Gastroesophageal sphincter (tissue), 4 donors: ENCODE results near the gene PLPP7. TPM values are rescaled to one million over a fixed set of nuclear protein-coding genes. Genes with fewer than 3 reads are reported as not detected.
"Not testable (repeated sequence)": the region's sequence is repeated elsewhere in the genome, so short reads cannot be mapped to it uniquely, and the experiment has no call there.

ENCODE experiments used
- ATAC-seq: fragments of 150-250 bp; one replicate; pipeline ENCODE4 v1.9.1; 2016; ENCODE audit warnings: mild to moderate bottlenecking, moderate library complexity
- H3K27ac ChIP-seq, 4 donors: fragments of 200-600 bp; sonication (generic) in 3 of 4; 1 replicate in 3 of 4; 2 replicates in 1 of 4; pipeline ENCODE4 v1.5.1; 2016 to 2019
- H3K27me3 ChIP-seq: fragments of 200-600 bp; sonication (generic); one replicate; pipeline ENCODE4 v1.5.1; 2019
- H3K36me3 ChIP-seq, 2 donors: fragments of 200-600 bp; sonication (generic); one replicate each; pipeline ENCODE4 v1.5.1; 2019; ENCODE audit warnings: control low read depth in 1 of 2
- H3K4me1 ChIP-seq, 3 donors: fragments of 200-600 bp; sonication (generic); 1 replicate in 2 of 3; 2 replicates in 1 of 3; pipeline ENCODE4 v1.5.1; 2016 to 2019; ENCODE audit warnings: control low read depth in 2 of 3
- H3K4me3 ChIP-seq, 2 donors: fragments of 200-600 bp; sonication (generic); one replicate each; pipeline ENCODE4 v1.5.1; 2019; ENCODE audit warnings: mild to moderate bottlenecking in 1 of 2, moderate library complexity in 1 of 2
- H3K9me3 ChIP-seq, 3 donors: fragments of 200-600 bp; sonication (generic); one replicate each; pipeline ENCODE4 v1.5.1; 2017 to 2019; ENCODE audit warnings: control low read depth in 2 of 3
- EP300 ChIP-seq: sonication (generic); formaldehyde crosslinking; IDR thresholded peaks from one replicate; pipeline ENCODE4 v1.6.1; 2017; ENCODE audit warnings: antibody characterized with exemption, mild to moderate bottlenecking
- POLR2A ChIP-seq, 2 donors: fragments of 450-650 bp; IDR thresholded peaks; one replicate each; pipeline ENCODE4 v1.6.1; 2017; ENCODE audit warnings: antibody characterized with exemption in 2 of 2, mild to moderate bottlenecking in 2 of 2, moderate library complexity in 1 of 2
- POLR2AphosphoS5 ChIP-seq: sonication (generic); formaldehyde crosslinking; IDR thresholded peaks from one replicate; pipeline ENCODE4 v1.6.1; 2017; ENCODE audit warnings: antibody characterized with exemption
- WGBS, 2 donors: methylation state at CpG; one replicate each; pipeline ENCODE4 v1.1.5; 2018; ENCODE audit warnings: low coverage in 1 of 2; 5-methylcytosine and 5-hydroxymethylcytosine counted together
- total RNA-seq, 4 donors: library from RNA; depleted of rRNA; stranded (reverse); fragments of >200 nt; gene quantifications; one replicate each; pipeline ENCODE4 v1.1.0, GENCODE V29; 2016
- TF ChIP-seq, protein P1 (sequence below), 4 experiments: fragments of 200-600 bp in 2 of 4; fragments of 450-650 bp in 2 of 4; sonication (generic) in 1 of 4; IDR thresholded peaks; one replicate each; pipeline ENCODE4 v1.5.1; 2017 to 2019; ENCODE audit warnings: antibody characterized with exemption in 4 of 4, mild to moderate bottlenecking in 2 of 4, moderate library complexity in 2 of 4

The PLPP7 gene
- total RNA-seq, 4 donors from 2014 or later: 9.7 to 21.1 (median 12.0) TPM

DNA sequence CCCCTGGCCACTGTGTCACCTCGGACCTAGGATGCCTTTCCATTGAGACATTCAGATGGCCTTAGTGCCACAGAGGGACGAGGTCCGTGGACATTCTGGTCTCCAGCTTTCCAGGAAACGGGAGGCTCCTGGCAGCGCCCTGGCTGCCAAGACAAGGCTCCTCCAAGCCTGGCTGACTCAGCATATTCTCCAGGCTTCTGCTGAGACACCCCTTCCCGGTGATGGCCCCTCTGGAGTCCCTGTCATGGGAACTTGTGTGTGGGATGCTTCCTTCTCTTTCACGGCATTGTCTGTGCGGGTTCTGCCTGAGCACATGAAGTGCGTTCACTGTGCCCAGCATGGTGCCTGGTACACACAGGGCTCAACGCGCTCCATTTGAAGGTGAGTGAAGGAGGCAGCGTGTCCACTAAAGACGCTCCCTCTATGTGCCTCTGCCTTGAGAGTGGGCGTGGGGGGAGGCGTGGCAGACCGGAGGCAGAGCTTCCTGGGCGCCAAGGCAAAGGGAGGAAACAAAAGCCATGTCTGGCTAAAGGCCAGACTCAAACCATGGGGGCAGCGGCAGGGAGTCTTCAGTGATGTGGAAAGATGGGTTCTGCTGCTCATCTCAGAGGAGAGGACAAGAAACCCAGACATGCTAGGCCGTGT, 58.0 kb downstream of the PLPP7 start:
- no peak for ATAC-seq
- Histone ChIP-seq H3K27me3 (peaks cover 7% of the 10 kb centered on the region), H3K27ac (no peak overlapping the region), H3K4me3 (no peak overlapping the region), H3K36me3 (no peaks in the 10 kb centered on the region), H3K9me3 (no peaks in the 10 kb centered on the region), H3K4me1 (peaks cover 0 to 11% (median 0%) of the 10 kb centered on the region in 3 donors)
- WGBS, 2 donors: 80% methylated on average over 1 of the region's 19 CpGs
- TF ChIP-seq POLR2A (IDR thresholded peaks at IDR 0.05) (no peak), POLR2AphosphoS5 (no peak), EP300 (no peak)
- TF ChIP-seq, protein P1, sequence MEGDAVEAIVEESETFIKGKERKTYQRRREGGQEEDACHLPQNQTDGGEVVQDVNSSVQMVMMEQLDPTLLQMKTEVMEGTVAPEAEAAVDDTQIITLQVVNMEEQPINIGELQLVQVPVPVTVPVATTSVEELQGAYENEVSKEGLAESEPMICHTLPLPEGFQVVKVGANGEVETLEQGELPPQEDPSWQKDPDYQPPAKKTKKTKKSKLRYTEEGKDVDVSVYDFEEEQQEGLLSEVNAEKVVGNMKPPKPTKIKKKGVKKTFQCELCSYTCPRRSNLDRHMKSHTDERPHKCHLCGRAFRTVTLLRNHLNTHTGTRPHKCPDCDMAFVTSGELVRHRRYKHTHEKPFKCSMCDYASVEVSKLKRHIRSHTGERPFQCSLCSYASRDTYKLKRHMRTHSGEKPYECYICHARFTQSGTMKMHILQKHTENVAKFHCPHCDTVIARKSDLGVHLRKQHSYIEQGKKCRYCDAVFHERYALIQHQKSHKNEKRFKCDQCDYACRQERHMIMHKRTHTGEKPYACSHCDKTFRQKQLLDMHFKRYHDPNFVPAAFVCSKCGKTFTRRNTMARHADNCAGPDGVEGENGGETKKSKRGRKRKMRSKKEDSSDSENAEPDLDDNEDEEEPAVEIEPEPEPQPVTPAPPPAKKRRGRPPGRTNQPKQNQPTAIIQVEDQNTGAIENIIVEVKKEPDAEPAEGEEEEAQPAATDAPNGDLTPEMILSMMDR (IDR thresholded peaks at IDR 0.05): no peak

- H3K9me3 ChIP-seq: no peaks in the 10 kb centered on the region
- TF ChIP-seq POLR2AphosphoS5 (no peak), POLR2A (IDR thresholded peaks at IDR 0.05) (no peak), EP300 (no peak)
- TF ChIP-seq, protein P1 (IDR thresholded peaks at IDR 0.05): no peak
- H3K27me3 ChIP-seq: peaks cover 7% of the 10 kb centered on the region
- peaks cover 0 to 11% (median 0%) of the 10 kb centered on the region in 3 donors for H3K4me1 ChIP-seq
- H3K36me3 ChIP-seq: no peaks in the 10 kb centered on the region
- no peak overlapping the region for H3K27ac ChIP-seq
- no peak for ATAC-seq
- no peak overlapping the region for H3K4me3 ChIP-seq
- 50% methylated on average over 4 of the region's 10 CpGs; no CpG with 5 or more reads in 1 of the 2 donors for WGBS, 2 donors
Observed at GRCh38 chr9:131348631-131349521, 59.4 kb downstream of the PLPP7 start.

DNA sequence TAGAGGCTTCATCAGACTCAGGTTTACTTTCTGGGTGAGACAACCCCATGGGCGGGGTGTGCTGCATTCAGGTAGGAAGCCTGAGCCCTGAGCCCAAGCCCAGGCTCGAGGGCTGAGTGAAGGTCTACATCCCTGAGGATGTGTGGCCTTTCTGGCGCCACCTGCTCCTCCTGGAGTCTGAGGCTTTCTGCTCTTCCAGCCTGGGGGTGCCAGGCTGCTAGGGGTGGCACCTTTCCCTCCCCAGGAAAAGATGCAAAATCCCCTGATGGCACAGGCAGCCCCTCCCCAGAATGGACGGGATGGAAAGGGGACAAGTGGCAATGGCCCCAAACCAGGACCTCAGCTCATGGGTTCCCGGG, 60.0 kb downstream of the PLPP7 start:
- H3K4me1 ChIP-seq: peaks cover 0 to 11% (median 0%) of the 10 kb centered on the region in 3 donors
- ATAC-seq: no peak
- H3K9me3 ChIP-seq: no peaks in the 10 kb centered on the region
- peak overlapping the region in 1 of 2 donors; percentile 38 for H3K4me3 ChIP-seq
- no peaks in the 10 kb centered on the region for H3K36me3 ChIP-seq
- peak overlapping the region in 1 of 4 donors; percentile 4 for H3K27ac ChIP-seq
- TF ChIP-seq, protein P1 (IDR thresholded peaks at IDR 0.05): no peak
- TF ChIP-seq POLR2AphosphoS5 (no peak), EP300 (no peak), POLR2A (IDR thresholded peaks at IDR 0.05) (no peak)
- WGBS, 2 donors: no CpG with 5 or more reads among the region's 5 CpGs
- peaks cover 7% of the 10 kb centered on the region for H3K27me3 ChIP-seq

- TF ChIP-seq, protein P1 (IDR thresholded peaks at IDR 0.05): peak; percentile 61 to 95 (median 86)
- TF ChIP-seq EP300: no peak
- no peak for TF ChIP-seq POLR2AphosphoS5
Observed at GRCh38 chr9:131349881-131350563, 60.5 kb downstream of the PLPP7 start.

GRCh38 chr9:131356479-131356878, 67.0 kb downstream of the PLPP7 start:
- ATAC-seq: peak; percentile 55
- 44 to 46% methylated on average over 5 of the region's 6 CpGs for WGBS, 2 donors

More at GRCh38 chr9:131349881-131350563, 60.5 kb downstream of the PLPP7 start:
- H3K27ac ChIP-seq: peak overlapping the region in 1 of 4 donors; percentile 4
- H3K36me3 ChIP-seq: no peaks in the 10 kb centered on the region
- peaks cover 0 to 11% (median 0%) of the 10 kb centered on the region in 3 donors for H3K4me1 ChIP-seq
- peak overlapping the region in 1 of 2 donors; percentile 38 for H3K4me3 ChIP-seq
- peak; percentile 91 for ATAC-seq
- 10% methylated on average over 14 of the region's 27 CpGs; no CpG with 5 or more reads in 1 of the 2 donors for WGBS, 2 donors
- H3K9me3 ChIP-seq: no peaks in the 10 kb centered on the region
- H3K27me3 ChIP-seq: peaks cover 4% of the 10 kb centered on the region

More at GRCh38 chr9:131356479-131356878, 67.0 kb downstream of the PLPP7 start:
- H3K4me3 ChIP-seq, H3K27me3 ChIP-seq, H3K4me1 ChIP-seq, H3K36me3 ChIP-seq, H3K27ac ChIP-seq, H3K9me3 ChIP-seq: not testable (repeated sequence)
